GM13976 (cell line): ENCODE measurements around the gene ALDH4A1.

ENCODE experiments used
- DNase-seq: peaks from one replicate; pipeline ENCODE4 v3.0.0; 2012; ENCODE audit warnings: low spot score
- CTCF ChIP-seq: IDR thresholded peaks from 2 replicates; pipeline ENCODE4 v1.5.1; 2012; ENCODE audit warnings: borderline replicate concordance, mild to moderate bottlenecking; ENCODE audit not compliant: insufficient read depth; ENCODE audit errors: extremely low read depth, missing control alignments, control extremely low read depth
- in situ Hi-C: fragments of 300-500 bp; cut with MboI; formaldehyde crosslinking; loops from one replicate; pipeline ENCODE4 v1.12.0; 2022; ENCODE audit warnings: low sequenced_read_pairs, mixed read lengths, inconsistent platforms; ENCODE audit not compliant: unreplicated experiment

The ALDH4A1 gene

GRCh38 chr1:18879215-18879790 lies 23.1 kb downstream of the ALDH4A1 start:
- DNase-seq: no peak
- no peak for TF ChIP-seq CTCF
- in situ Hi-C loops: no loop called here

- in situ Hi-C loops: no loop called here
- no peak for DNase-seq
- TF ChIP-seq CTCF: no peak
These were observed 23.7 kb downstream of the ALDH4A1 start for GRCh38 chr1:18878538-18879214.

DNA sequence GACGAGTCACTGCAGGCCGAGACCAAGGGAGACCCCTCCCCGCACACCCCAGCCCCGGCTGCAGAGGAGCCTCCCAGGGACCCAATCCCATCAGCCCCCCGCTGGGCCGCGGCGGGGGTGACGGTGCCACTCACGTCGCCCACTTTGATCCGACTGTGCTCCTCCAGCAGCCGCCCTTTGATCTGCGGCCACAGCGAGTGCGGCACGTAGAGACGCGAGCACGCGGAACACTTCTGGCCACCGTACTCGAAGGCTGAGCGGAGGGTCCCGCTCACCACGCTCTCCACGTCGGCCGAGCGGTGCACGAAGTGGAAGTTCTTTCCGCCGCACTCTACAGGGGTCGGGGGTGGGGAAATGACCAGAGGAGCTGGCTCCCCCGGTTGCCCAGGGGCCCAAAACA lies 25.1 kb downstream of the ALDH4A1 start:
- DNase-seq: no peak
- TF ChIP-seq CTCF: no peak
- in situ Hi-C loops: no loop called here

- in situ Hi-C loops: no loop called here
- DNase-seq: no peak
- no peak for TF ChIP-seq CTCF
These were observed 26.1 kb downstream of the ALDH4A1 start for GRCh38 chr1:18876210-18876609.

GRCh38 chr1:18875796-18876128 lies 26.6 kb downstream of the ALDH4A1 start:
- no peak for TF ChIP-seq CTCF
- no peak for DNase-seq
- in situ Hi-C loops: no loop called here

- DNase-seq: peak; percentile 89
- in situ Hi-C loops: no loop called here
- TF ChIP-seq CTCF: peak; percentile 74
These were observed 27.1 kb downstream of the ALDH4A1 start for GRCh38 chr1:18875107-18875795.
